Ascending aorta (tissue), 2 donors: ENCODE results near the gene SLC25A21. TPM values are rescaled to one million over a fixed set of nuclear protein-coding genes. Genes with fewer than 3 reads are reported as not detected.
"Not testable (repeated sequence)": the region's sequence is repeated elsewhere in the genome, so short reads cannot be mapped to it uniquely, and the experiment has no call there.

Experiments
- DNase-seq, 2 donors: peaks; one replicate each; pipeline ENCODE4 v3.0.0-alpha.2; 2019; ENCODE audit warnings: low spot score in 2 of 2
- H3K27ac ChIP-seq, 2 donors: fragments of 200-600 bp; sonication (generic); one replicate each; pipeline ENCODE4 v1.5.1; 2016 to 2017; ENCODE audit warnings: mild to moderate bottlenecking in 1 of 2
- H3K27me3 ChIP-seq: fragments of 200-600 bp; sonication (generic); one replicate; pipeline ENCODE4 v1.5.1; 2017
- H3K36me3 ChIP-seq, 2 donors: fragments of 200-600 bp; sonication (generic); one replicate each; pipeline ENCODE4 v1.5.1; 2016
- H3K4me1 ChIP-seq, 2 donors: fragments of 200-600 bp; sonication (generic); one replicate each; pipeline ENCODE4 v1.5.1; 2016 to 2017; ENCODE audit warnings: mild to moderate bottlenecking in 1 of 2
- H3K4me3 ChIP-seq, 2 donors: fragments of 200-600 bp; sonication (generic); one replicate each; pipeline ENCODE4 v1.5.1; 2016 to 2017; ENCODE audit warnings: mild to moderate bottlenecking in 1 of 2
- H3K9me3 ChIP-seq, 2 donors: fragments of 200-600 bp; sonication (generic); one replicate each; pipeline ENCODE4 v1.5.1; 2016
- CTCF ChIP-seq, 3 experiments: fragments of 200-600 bp in 2 of 3; fragments of 450-650 bp in 1 of 3; sonication (generic) in 2 of 3; IDR thresholded peaks; one replicate each; pipeline ENCODE4 v1.5.1; 2016 to 2019; ENCODE audit warnings: antibody characterized with exemption in 3 of 3, mild to moderate bottlenecking in 1 of 3, moderate library complexity in 1 of 3
- intact Hi-C: fragments of 100-400 bp; cut with DNase I; formaldehyde crosslinking; loops from one replicate; pipeline ENCODE4 v1.15.1; 2023
- total RNA-seq: library from RNA; depleted of rRNA; stranded (reverse); fragments of >200 nt; gene quantifications from one replicate; pipeline ENCODE4 v1.1.0, GENCODE V29; 2016

Gene SLC25A21
- total RNA-seq, 1 donor from 2014 or later, result not detected

- Histone ChIP-seq H3K27me3 (no peaks in the 10 kb centered on the region), H3K27ac (no peak overlapping the region), H3K4me1 (no peaks in the 10 kb centered on the region), H3K36me3 (no peaks in the 10 kb centered on the region), H3K4me3 (no peak overlapping the region), H3K9me3 (peaks cover 0 to 7% of the 10 kb centered on the region in 2 donors)
- intact Hi-C loops, result loop anchor here (1.0 kb wide), 1 partner anchor 503 kb away; no protein-coding TSS in a partner anchor
- TF ChIP-seq CTCF (IDR thresholded peaks at IDR 0.05), result peak in 2 of 3 experiments; percentile 54 to 74
- DNase-seq, result no peak
Observed at GRCh38 chr14:37150414-37150813, 22.0 kb downstream of the SLC25A21 start.

- Histone ChIP-seq H3K36me3 (no peaks in the 10 kb centered on the region), H3K4me3 (no peak overlapping the region), H3K27ac (no peak overlapping the region), H3K4me1 (peaks cover 0 to 2% of the 10 kb centered on the region in 2 donors), H3K27me3 (no peaks in the 10 kb centered on the region), H3K9me3 (no peaks in the 10 kb centered on the region)
- no peak for TF ChIP-seq CTCF (IDR thresholded peaks at IDR 0.05)
- intact Hi-C loops, result no loop called here
- no peak for DNase-seq
Observed at GRCh38 chr14:37147310-37147880, 25.0 kb downstream of the SLC25A21 start.

- H3K27ac ChIP-seq, DNase-seq, H3K27me3 ChIP-seq, H3K4me1 ChIP-seq, H3K4me3 ChIP-seq, H3K9me3 ChIP-seq, intact Hi-C loops, H3K36me3 ChIP-seq: not testable (repeated sequence)
Observed at GRCh38 chr14:37146438-37146837, 26.0 kb downstream of the SLC25A21 start.

GRCh38 chr14:37145395-37145794, 27.0 kb downstream of the SLC25A21 start:
- intact Hi-C loops, result no loop called here
- H3K36me3 ChIP-seq, result no peaks in the 10 kb centered on the region

GRCh38 chr14:37144729-37145363, 27.6 kb downstream of the SLC25A21 start:
- H3K4me3 ChIP-seq, result no peak overlapping the region
- no peak for TF ChIP-seq CTCF (IDR thresholded peaks at IDR 0.05)
- DNase-seq, result no peak
- H3K36me3 ChIP-seq, result no peaks in the 10 kb centered on the region
- H3K4me1 ChIP-seq, result peaks cover 0 to 2% of the 10 kb centered on the region in 2 donors
- no peaks in the 10 kb centered on the region for H3K27me3 ChIP-seq
- H3K27ac ChIP-seq, result no peak overlapping the region
- H3K9me3 ChIP-seq, result no peaks in the 10 kb centered on the region
- intact Hi-C loops, result no loop called here

More at GRCh38 chr14:37145395-37145794, 27.0 kb downstream of the SLC25A21 start:
- no peaks in the 10 kb centered on the region for H3K9me3 ChIP-seq
- peaks cover 0 to 2% of the 10 kb centered on the region in 2 donors for H3K4me1 ChIP-seq
- no peak for TF ChIP-seq CTCF (IDR thresholded peaks at IDR 0.05)
- no peak overlapping the region for H3K4me3 ChIP-seq
- no peak overlapping the region for H3K27ac ChIP-seq
- no peak for DNase-seq
- H3K27me3 ChIP-seq, result no peaks in the 10 kb centered on the region

GRCh38 chr14:37143475-37143874, 28.9 kb downstream of the SLC25A21 start:
- TF ChIP-seq CTCF (IDR thresholded peaks at IDR 0.05), result no peak
- Histone ChIP-seq H3K4me3 (no peak overlapping the region), H3K36me3 (no peaks in the 10 kb centered on the region), H3K27me3 (no peaks in the 10 kb centered on the region), H3K9me3 (no peaks in the 10 kb centered on the region), H3K4me1 (peaks cover 0 to 2% of the 10 kb centered on the region in 2 donors), H3K27ac (no peak overlapping the region)
- intact Hi-C loops, result no loop called here
- no peak for DNase-seq
